Mucosa of rectum (tissue), 2 donors: ENCODE measurements around the gene B3GALT5.

ENCODE experiments used
- H3K27ac ChIP-seq, 2 donors: one replicate each; pipeline ENCODE4 v1.7.0; 2013; ENCODE audit warnings: inconsistent platforms in 2 of 2, low read depth in 2 of 2, low read length in 2 of 2
- H3K27me3 ChIP-seq, 2 donors: one replicate each; pipeline ENCODE4 v1.7.0; 2013; ENCODE audit warnings: low read length in 2 of 2; ENCODE audit not compliant: control insufficient read depth in 2 of 2, insufficient read depth in 2 of 2
- H3K36me3 ChIP-seq, 2 donors: one replicate each; pipeline ENCODE4 v1.7.0; 2013; ENCODE audit warnings: low read length in 2 of 2; ENCODE audit not compliant: control insufficient read depth in 2 of 2, insufficient read depth in 2 of 2
- H3K4me1 ChIP-seq, 2 donors: one replicate each; pipeline ENCODE4 v1.7.0; 2013; ENCODE audit warnings: low read length in 2 of 2, mild to moderate bottlenecking in 1 of 2; ENCODE audit not compliant: control insufficient read depth in 2 of 2, insufficient read depth in 2 of 2
- H3K4me3 ChIP-seq, 2 donors: one replicate each; pipeline ENCODE4 v1.7.0; 2013; ENCODE audit warnings: low read length in 2 of 2
- H3K9ac ChIP-seq, 2 donors: one replicate each; pipeline ENCODE4 v1.7.0; 2013; ENCODE audit warnings: low read length in 2 of 2, low read depth in 1 of 2, mild to moderate bottlenecking in 1 of 2
- H3K9me3 ChIP-seq, 2 donors: one replicate each; pipeline ENCODE4 v1.7.0; 2013; ENCODE audit warnings: low read length in 2 of 2; ENCODE audit not compliant: control insufficient read depth in 2 of 2
- donor health status: healthy.
- donor health status: Normal muscosa, but diverticular disease.

Gene B3GALT5

GRCh38 chr21:39705849-39706248 lies 93.1 kb downstream of the B3GALT5 start:
- Histone ChIP-seq H3K27ac (no peak overlapping the region), H3K9me3 (peaks cover 0 to 4% of the 10 kb centered on the region in 2 donors), H3K9ac (no peak overlapping the region), H3K4me1 (no peaks in the 10 kb centered on the region), H3K4me3 (no peak overlapping the region), H3K36me3 (no peaks in the 10 kb centered on the region), H3K27me3 (no peaks in the 10 kb centered on the region)

GRCh38 chr21:39707316-39707715 lies 94.6 kb downstream of the B3GALT5 start:
- H3K36me3 ChIP-seq = no peaks in the 10 kb centered on the region
- no peak overlapping the region for H3K4me3 ChIP-seq
- H3K9ac ChIP-seq = no peak overlapping the region
- H3K4me1 ChIP-seq = no peaks in the 10 kb centered on the region
- H3K9me3 ChIP-seq = peaks cover 0 to 4% of the 10 kb centered on the region in 2 donors
- H3K27me3 ChIP-seq = no peaks in the 10 kb centered on the region
- no peak overlapping the region for H3K27ac ChIP-seq

- H3K9me3 ChIP-seq = no peaks in the 10 kb centered on the region
- no peak overlapping the region for H3K27ac ChIP-seq
- H3K4me1 ChIP-seq = peaks cover 0 to 4% of the 10 kb centered on the region in 2 donors
- H3K36me3 ChIP-seq = no peaks in the 10 kb centered on the region
- no peak overlapping the region for H3K9ac ChIP-seq
- H3K27me3 ChIP-seq = no peaks in the 10 kb centered on the region
- H3K4me3 ChIP-seq = no peak overlapping the region
Observed at GRCh38 chr21:39710866-39711265, 98.1 kb downstream of the B3GALT5 start.

- Histone ChIP-seq H3K9me3 (no peaks in the 10 kb centered on the region), H3K4me1 (peaks cover 0 to 7% of the 10 kb centered on the region in 2 donors), H3K9ac (no peak overlapping the region), H3K27ac (no peak overlapping the region), H3K27me3 (no peaks in the 10 kb centered on the region), H3K36me3 (no peaks in the 10 kb centered on the region), H3K4me3 (no peak overlapping the region)
Observed at GRCh38 chr21:39712273-39712672, 99.5 kb downstream of the B3GALT5 start.

- no peaks in the 10 kb centered on the region for H3K27me3 ChIP-seq
- no peaks in the 10 kb centered on the region for H3K36me3 ChIP-seq
- H3K9ac ChIP-seq = no peak overlapping the region
- no peaks in the 10 kb centered on the region for H3K9me3 ChIP-seq
- H3K4me1 ChIP-seq = peaks cover 0 to 7% of the 10 kb centered on the region in 2 donors
- H3K4me3 ChIP-seq = no peak overlapping the region
- no peak overlapping the region for H3K27ac ChIP-seq
Observed at GRCh38 chr21:39712976-39713375, 100.2 kb downstream of the B3GALT5 start.

GRCh38 chr21:39713905-39714304 lies 101.2 kb downstream of the B3GALT5 start:
- no peak overlapping the region for H3K4me3 ChIP-seq
- no peak overlapping the region for H3K27ac ChIP-seq
- peaks cover 0 to 7% of the 10 kb centered on the region in 2 donors for H3K4me1 ChIP-seq
- no peaks in the 10 kb centered on the region for H3K9me3 ChIP-seq
- no peaks in the 10 kb centered on the region for H3K27me3 ChIP-seq
- no peaks in the 10 kb centered on the region for H3K36me3 ChIP-seq
- H3K9ac ChIP-seq = no peak overlapping the region

GRCh38 chr21:39714331-39714730 lies 101.6 kb downstream of the B3GALT5 start:
- no peak overlapping the region for H3K4me3 ChIP-seq
- no peak overlapping the region for H3K9ac ChIP-seq
- no peaks in the 10 kb centered on the region for H3K27me3 ChIP-seq
- no peaks in the 10 kb centered on the region for H3K36me3 ChIP-seq
- peaks cover 0 to 7% of the 10 kb centered on the region in 2 donors for H3K4me1 ChIP-seq
- H3K27ac ChIP-seq = no peak overlapping the region
- H3K9me3 ChIP-seq = no peaks in the 10 kb centered on the region

GRCh38 chr21:39715804-39716397 lies 103.2 kb downstream of the B3GALT5 start:
- peaks cover 0 to 7% of the 10 kb centered on the region in 2 donors for H3K4me1 ChIP-seq
- no peaks in the 10 kb centered on the region for H3K36me3 ChIP-seq
- no peak overlapping the region for H3K27ac ChIP-seq
- no peak overlapping the region for H3K9ac ChIP-seq
- H3K4me3 ChIP-seq = peak overlapping the region in 1 of 2 donors; percentile 30
- H3K27me3 ChIP-seq = no peaks in the 10 kb centered on the region
- no peaks in the 10 kb centered on the region for H3K9me3 ChIP-seq

- H3K4me1 ChIP-seq = peaks cover 0 to 9% of the 10 kb centered on the region in 2 donors
- H3K27me3 ChIP-seq = no peaks in the 10 kb centered on the region
- no peaks in the 10 kb centered on the region for H3K36me3 ChIP-seq
- no peak overlapping the region for H3K4me3 ChIP-seq
- no peak overlapping the region for H3K27ac ChIP-seq
- H3K9ac ChIP-seq = no peak overlapping the region
- H3K9me3 ChIP-seq = no peaks in the 10 kb centered on the region
Observed at GRCh38 chr21:39720126-39720778, 107.5 kb downstream of the B3GALT5 start.

GRCh38 chr21:39721885-39722284 lies 109.1 kb downstream of the B3GALT5 start:
- Histone ChIP-seq H3K36me3 (no peaks in the 10 kb centered on the region), H3K9ac (no peak overlapping the region), H3K4me3 (no peak overlapping the region), H3K27me3 (no peaks in the 10 kb centered on the region), H3K27ac (peak overlapping the region in 1 of 2 donors; percentile 49), H3K4me1 (peaks cover 0 to 6% of the 10 kb centered on the region in 2 donors), H3K9me3 (no peaks in the 10 kb centered on the region)
